ENCODE data around the gene RAB33B. TPM values are rescaled to one million over a fixed set of nuclear protein-coding genes. Genes with fewer than 3 reads are reported as not detected.
"Not testable (repeated sequence)": the region's sequence is repeated elsewhere in the genome, so short reads cannot be mapped to it uniquely, and the experiment has no call there.

The RAB33B gene
- total and polyA plus RNA-seq, 9 of the 15 experiments (the other 6 are each of a cell fraction or from before 2014, with no cell fraction given): 1.7 to 3.7 (median 3.0) TPM

GRCh38 chr4:139464512-139464911, 10.6 kb downstream of the RAB33B start:
- DNase-seq (ENCODE audit: extremely low read depth in 1 of 4, low spot score in 3 of 4); H2AFZ ChIP-seq (ENCODE audit: low read depth, low read length); ATAC-seq; intact Hi-C loops (cut with micrococcal nuclease); CTCF ChIA-PET (ENCODE audit: low intra/inter-chr PET ratio); H3K9me3 ChIP-seq (replicated peaks; ENCODE audit: control insufficient read depth, insufficient read depth, low read depth, low read length); H3K27me3 ChIP-seq (ENCODE audit: control insufficient read depth in 2 of 2, insufficient read depth in 2 of 2, low read length in 2 of 2); H4K20me1 ChIP-seq (replicated peaks; ENCODE audit: control insufficient read depth, insufficient read depth, low read length); H3K36me3 ChIP-seq (ENCODE audit: control insufficient read depth, insufficient read depth, low read length); H3K27ac ChIP-seq (ENCODE audit: extremely low read depth, low read depth, low read length); FAIRE-seq; BruUV-seq (replicated peaks); H3K4me2 ChIP-seq (ENCODE audit: insufficient read depth, low read length); in situ Hi-C loops (cut with MboI); H3K9me1 ChIP-seq (ENCODE audit: control insufficient read depth, insufficient read depth, low read length); H3K79me2 ChIP-seq (ENCODE audit: control insufficient read depth, insufficient read depth, low read length); H3K4me1 ChIP-seq (replicated peaks in 1 of 2; ENCODE audit: control insufficient read depth in 2 of 2, insufficient read depth in 2 of 2, low read length in 2 of 2); H3K4me3 ChIP-seq; H3K9ac ChIP-seq (ENCODE audit: insufficient read depth in 1 of 2, low read depth in 2 of 2, low read length in 2 of 2): not testable (repeated sequence)
- WGBS (ENCODE audit: insufficient coverage, low coverage, missing lambda C conversion rate): 72% methylated on average over 5 of the region's 5 CpGs
- peak in 1 of 2 experiments; percentile 36; a peak in 1 of 4 replicates for TF ChIP-seq KDM1A (IDR thresholded peaks at IDR 0.05)
- TF ChIP-seq ZNF146 (CRISPR knock-in tag; IDR thresholded peaks at IDR 0.05; ENCODE audit: unreplicated experiment): peak; percentile 87
- TF ChIP-seq BCOR (IDR thresholded peaks at IDR 0.05): peak; percentile 69; the same call in 1 of the 2 replicates
- POLR2A ChIA-PET: interaction anchor here (1.1 kb wide), 1 partner anchor 11 kb away, joined by 3 read pairs; no protein-coding TSS in a partner anchor

- H3K9me1 ChIP-seq (ENCODE audit: control insufficient read depth, insufficient read depth, low read length): no peaks in the 10 kb centered on the region
- H3K27me3 ChIP-seq (ENCODE audit: control insufficient read depth in 2 of 2, insufficient read depth in 2 of 2, low read length in 2 of 2): no peaks in the 10 kb centered on the region
- no peak overlapping the region for H3K27ac ChIP-seq (ENCODE audit: extremely low read depth, low read depth, low read length)
- CTCF ChIA-PET (ENCODE audit: low intra/inter-chr PET ratio): no interaction called here
- in situ Hi-C loops (cut with MboI) (no loop called here), intact Hi-C loops (cut with micrococcal nuclease) (no loop called here)
- DNase-seq (ENCODE audit: extremely low read depth in 1 of 4, low spot score in 3 of 4) (no peak), ATAC-seq (no peak; the same call in 2 of the 3 replicates), FAIRE-seq (no peak)
- no peak overlapping the region for H3K9ac ChIP-seq (ENCODE audit: insufficient read depth in 1 of 2, low read depth in 2 of 2, low read length in 2 of 2)
- H3K4me2 ChIP-seq (ENCODE audit: insufficient read depth, low read length): no peak overlapping the region
- POLR2A ChIA-PET: interaction anchor here (0.6 kb wide), 1 partner anchor 144 kb away, joined by 3 read pairs; no protein-coding TSS in a partner anchor
- H3K4me1 ChIP-seq (replicated peaks in 1 of 2; ENCODE audit: control insufficient read depth in 2 of 2, insufficient read depth in 2 of 2, low read length in 2 of 2): no peaks in the 10 kb centered on the region
- no peak overlapping the region for H3K4me3 ChIP-seq
- 35% methylated on average over 4 of the region's 4 CpGs for WGBS (ENCODE audit: insufficient coverage, low coverage, missing lambda C conversion rate)
- H3K36me3 ChIP-seq (ENCODE audit: control insufficient read depth, insufficient read depth, low read length): no peaks in the 10 kb centered on the region
- H3K79me2 ChIP-seq (ENCODE audit: control insufficient read depth, insufficient read depth, low read length): no peaks in the 10 kb centered on the region
- H2AFZ ChIP-seq (ENCODE audit: low read depth, low read length): no peak overlapping the region
- TF ChIP-seq POLR3A (IDR thresholded peaks at IDR 0.05; ENCODE audit: borderline replicate concordance, extremely low read depth, insufficient read depth, insufficient read length) (no peak), ZNF347 (CRISPR knock-in tag; IDR thresholded peaks at IDR 0.05; ENCODE audit: low read depth) (no peak), FOS (IDR thresholded peaks at IDR 0.05; ENCODE audit: extremely low read depth, insufficient read length) (no peak), NR2C2 (CRISPR knock-in tag; IDR thresholded peaks at IDR 0.05) (no peak), NR2C2 (tag; IDR thresholded peaks at IDR 0.05) (no peak), ZNF316 (IDR thresholded peaks at IDR 0.05) (peak; percentile 35; the same call in 1 of the 2 replicates), YBX1 (IDR thresholded peaks at IDR 0.05) (no peak), SETDB1 (IDR thresholded peaks at IDR 0.05; ENCODE audit: low read length) (no peak), HDGF (IDR thresholded peaks at IDR 0.05) (no peak), ZNF408 (CRISPR knock-in tag; IDR thresholded peaks at IDR 0.05; ENCODE audit: low read depth) (no peak), ZNF121 (CRISPR knock-in tag; conservative IDR thresholded peaks at IDR 0.05) (peak; percentile 45; the same call in 1 of the 2 replicates), PREB (CRISPR knock-in tag; IDR thresholded peaks at IDR 0.05) (no peak)
- BruUV-seq (replicated peaks): no TSS peak
- H3K9me3 ChIP-seq (replicated peaks; ENCODE audit: control insufficient read depth, insufficient read depth, low read depth, low read length): no peaks in the 10 kb centered on the region
- H4K20me1 ChIP-seq (replicated peaks; ENCODE audit: control insufficient read depth, insufficient read depth, low read length): no peaks in the 10 kb centered on the region
These were observed 12.0 kb downstream of the RAB33B start for GRCh38 chr4:139465922-139466321.

Measured in K562 (cell line).